Lower leg skin (tissue), 3 donors: ENCODE results near the gene TTYH3.

Experiments
- POLR2A ChIP-seq, 2 donors: fragments of 450-650 bp; IDR thresholded peaks; one replicate each; pipeline ENCODE4 v1.6.1; 2016 to 2017; ENCODE audit warnings: antibody characterized with exemption in 2 of 2, mild to moderate bottlenecking in 1 of 2, moderate library complexity in 1 of 2
- TF ChIP-seq, protein P1 (sequence below), 3 donors: fragments of 450-650 bp; IDR thresholded peaks; one replicate each; pipeline ENCODE4 v1.5.1; 2016; ENCODE audit warnings: antibody characterized with exemption in 3 of 3, mild to moderate bottlenecking in 3 of 3, moderate library complexity in 2 of 3

DNA sequence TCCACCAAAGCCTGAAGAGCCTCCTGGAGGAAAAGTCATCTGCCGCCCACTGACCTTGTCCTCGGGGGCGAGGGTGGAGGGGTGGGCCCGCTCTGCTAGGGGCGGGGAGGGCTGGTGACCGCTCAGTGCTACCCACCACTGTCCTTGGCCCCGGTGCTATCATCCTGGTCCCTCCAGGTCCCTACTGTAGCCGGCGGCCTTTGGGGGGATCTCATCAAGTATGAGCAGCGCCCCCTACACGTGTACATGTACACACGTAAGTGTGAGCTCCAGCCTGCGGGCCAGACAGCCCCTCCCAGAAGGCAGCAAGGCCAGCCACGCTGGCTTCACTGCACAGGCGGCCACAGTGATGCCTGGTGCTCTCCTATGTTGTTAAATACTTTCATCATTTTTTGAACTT, 19.6 kb downstream of the TTYH3 start:
- TF ChIP-seq, protein P1, sequence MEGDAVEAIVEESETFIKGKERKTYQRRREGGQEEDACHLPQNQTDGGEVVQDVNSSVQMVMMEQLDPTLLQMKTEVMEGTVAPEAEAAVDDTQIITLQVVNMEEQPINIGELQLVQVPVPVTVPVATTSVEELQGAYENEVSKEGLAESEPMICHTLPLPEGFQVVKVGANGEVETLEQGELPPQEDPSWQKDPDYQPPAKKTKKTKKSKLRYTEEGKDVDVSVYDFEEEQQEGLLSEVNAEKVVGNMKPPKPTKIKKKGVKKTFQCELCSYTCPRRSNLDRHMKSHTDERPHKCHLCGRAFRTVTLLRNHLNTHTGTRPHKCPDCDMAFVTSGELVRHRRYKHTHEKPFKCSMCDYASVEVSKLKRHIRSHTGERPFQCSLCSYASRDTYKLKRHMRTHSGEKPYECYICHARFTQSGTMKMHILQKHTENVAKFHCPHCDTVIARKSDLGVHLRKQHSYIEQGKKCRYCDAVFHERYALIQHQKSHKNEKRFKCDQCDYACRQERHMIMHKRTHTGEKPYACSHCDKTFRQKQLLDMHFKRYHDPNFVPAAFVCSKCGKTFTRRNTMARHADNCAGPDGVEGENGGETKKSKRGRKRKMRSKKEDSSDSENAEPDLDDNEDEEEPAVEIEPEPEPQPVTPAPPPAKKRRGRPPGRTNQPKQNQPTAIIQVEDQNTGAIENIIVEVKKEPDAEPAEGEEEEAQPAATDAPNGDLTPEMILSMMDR (IDR thresholded peaks at IDR 0.05): no peak
- no peak for TF ChIP-seq POLR2A (IDR thresholded peaks at IDR 0.05)
